SK-N-SH treated with all-trans-retinoic acid at 6 μM for 48 hours (cell line): Measurements from ENCODE around the gene STX5.

Source experiments
- ATAC-seq: fragments of 200-7000 bp; cut with Tn5 transposase; 3 replicates; pipeline ENCODE4 v1.9.1; 2020; ENCODE audit warnings: mild to moderate bottlenecking, moderate library complexity
- ARNTL ChIP-seq: fragments of 450-650 bp; formaldehyde crosslinking; IDR thresholded peaks from 2 replicates; pipeline ENCODE4 v1.5.0; 2020; ENCODE audit warnings: low read depth, mild to moderate bottlenecking, moderate library complexity, borderline replicate concordance
- BACH2 ChIP-seq: fragments of 250-450 bp; sonication (Bioruptor Pico); IDR thresholded peaks from 2 replicates; pipeline ENCODE4 v1.9.0; 2021; ENCODE audit warnings: mild to moderate bottlenecking, borderline replicate concordance
- CREB5 ChIP-seq: fragments of 250-450 bp; sonication (Bioruptor Pico); IDR thresholded peaks from 2 replicates; pipeline ENCODE4 v1.5.1; 2020; ENCODE audit warnings: low read depth, mild to moderate bottlenecking, moderate library complexity
- CSDC2 ChIP-seq: fragments of 250-450 bp; sonication (Bioruptor Pico); IDR thresholded peaks from 2 replicates; pipeline ENCODE4 v1.5.0; 2020; ENCODE audit warnings: mild to moderate bottlenecking, moderate library complexity
- CSRNP3 ChIP-seq: fragments of 250-450 bp; sonication (Bioruptor Pico); IDR thresholded peaks from 2 replicates; pipeline ENCODE4 v1.5.1; 2021; ENCODE audit warnings: mild to moderate bottlenecking, moderate library complexity
- ESRRG ChIP-seq: fragments of 250-450 bp; sonication (Bioruptor Pico); IDR thresholded peaks from 2 replicates; pipeline ENCODE4 v1.6.1; 2021; ENCODE audit warnings: mild to moderate bottlenecking
- GLIS3 ChIP-seq: fragments of 250-450 bp; sonication (Bioruptor Pico); IDR thresholded peaks from 2 replicates; pipeline ENCODE4 v1.5.0; 2020; ENCODE audit warnings: mild to moderate bottlenecking, moderate library complexity
- OSR1 ChIP-seq: fragments of 250-450 bp; sonication (Bioruptor Pico); IDR thresholded peaks from 2 replicates; pipeline ENCODE4 v1.8.0; 2022; ENCODE audit warnings: moderate library complexity, mild to moderate bottlenecking, inconsistent platforms
- PATZ1 ChIP-seq: fragments of 250-450 bp; sonication (Bioruptor Pico); IDR thresholded peaks from 2 replicates; pipeline ENCODE4 v1.8.0; 2020; ENCODE audit warnings: mild to moderate bottlenecking, moderate library complexity, borderline replicate concordance
- POU6F1 ChIP-seq: fragments of 250-450 bp; sonication (Bioruptor Pico); IDR thresholded peaks from 2 replicates; pipeline ENCODE4 v1.8.0; 2021; ENCODE audit warnings: low read depth, mild to moderate bottlenecking, moderate library complexity, borderline replicate concordance
- PPARA ChIP-seq: fragments of 250-450 bp; sonication (Bioruptor Pico); IDR thresholded peaks from 2 replicates; pipeline ENCODE4 v1.5.0; 2020; ENCODE audit warnings: mild to moderate bottlenecking, borderline replicate concordance
- RARB ChIP-seq: fragments of 250-450 bp; sonication (Bioruptor Pico); IDR thresholded peaks from 2 replicates; pipeline ENCODE4 v1.8.0; 2021; ENCODE audit warnings: mild to moderate bottlenecking, moderate library complexity
- SNAI2 ChIP-seq: fragments of 250-450 bp; sonication (Bioruptor Pico); IDR thresholded peaks from 2 replicates; pipeline ENCODE4 v1.5.0; 2020; ENCODE audit warnings: mild to moderate bottlenecking, moderate library complexity
- TCF4 ChIP-seq: fragments of 250-450 bp; sonication (Bioruptor Pico); IDR thresholded peaks from 2 replicates; pipeline ENCODE4 v1.8.0; 2021; ENCODE audit warnings: mild to moderate bottlenecking, moderate library complexity, borderline replicate concordance
- TOX ChIP-seq: fragments of 250-450 bp; sonication (Bioruptor Pico); IDR thresholded peaks from 2 replicates; pipeline ENCODE4 v1.8.0; 2021; ENCODE audit warnings: mild to moderate bottlenecking, moderate library complexity, borderline replicate concordance
- TSHZ2 ChIP-seq: fragments of 250-450 bp; sonication (Bioruptor Pico); IDR thresholded peaks from 2 replicates; pipeline ENCODE4 v1.5.0; 2020; ENCODE audit warnings: mild to moderate bottlenecking, moderate library complexity
- ZC3H10 ChIP-seq: fragments of 250-450 bp; sonication (Bioruptor Pico); IDR thresholded peaks from 2 replicates; pipeline ENCODE4 v1.5.1; 2021; ENCODE audit warnings: mild to moderate bottlenecking, moderate library complexity
- ZFP3 ChIP-seq: fragments of 250-450 bp; sonication (Bioruptor Pico); IDR thresholded peaks from 2 replicates; pipeline ENCODE4 v1.5.0; 2020; ENCODE audit warnings: mild to moderate bottlenecking, moderate library complexity
- ZFP30 ChIP-seq: fragments of 450-650 bp; formaldehyde crosslinking; IDR thresholded peaks from 2 replicates; pipeline ENCODE4 v1.5.0; 2022; ENCODE audit warnings: mild to moderate bottlenecking, moderate library complexity
- ZNF565 ChIP-seq: fragments of 450-650 bp; formaldehyde crosslinking; conservative IDR thresholded peaks from 2 replicates; pipeline ENCODE4 v1.5.0; 2020; ENCODE audit warnings: low read depth, mild to moderate bottlenecking, moderate library complexity
- ZNF70 ChIP-seq: fragments of 450-650 bp; formaldehyde crosslinking; IDR thresholded peaks from 2 replicates; pipeline ENCODE4 v1.5.0; 2020; ENCODE audit warnings: mild to moderate bottlenecking, moderate library complexity
- ZNF8 ChIP-seq: fragments of 450-650 bp; formaldehyde crosslinking; IDR thresholded peaks from 2 replicates; pipeline ENCODE4 v1.5.0; 2020; ENCODE audit warnings: mild to moderate bottlenecking, moderate library complexity

STX5 gene

GRCh38 chr11:62804310-62805075, 27.4 kb downstream of the STX5 start:
- ATAC-seq: peak; percentile 28
- TF ChIP-seq ZNF565: no peak
- no peak for TF ChIP-seq ARNTL
- no peak for TF ChIP-seq ZNF8
- no peak for TF ChIP-seq TSHZ2 (CRISPR knock-in tag)
- TF ChIP-seq CREB5: no peak
- TF ChIP-seq ZNF70: no peak
- TF ChIP-seq SNAI2 (CRISPR knock-in tag): no peak
- TF ChIP-seq POU6F1: no peak
- no peak for TF ChIP-seq GLIS3
- no peak for TF ChIP-seq TCF4 (CRISPR knock-in tag)
- no peak for TF ChIP-seq ZC3H10 (CRISPR knock-in tag)
- no peak for TF ChIP-seq ZFP30 (CRISPR knock-in tag)
- TF ChIP-seq CSRNP3 (CRISPR knock-in tag): no peak
- no peak for TF ChIP-seq OSR1
- no peak for TF ChIP-seq TOX (CRISPR knock-in tag)
- no peak for TF ChIP-seq CSDC2
- no peak for TF ChIP-seq PPARA (CRISPR knock-in tag)
- TF ChIP-seq ZFP3 (CRISPR knock-in tag): no peak

- ATAC-seq: no peak
- no peak for TF ChIP-seq ZFP30 (CRISPR knock-in tag)
These were observed 30.8 kb downstream of the STX5 start for GRCh38 chr11:62801071-62801470.

GRCh38 chr11:62799486-62799885, 32.4 kb downstream of the STX5 start:
- TF ChIP-seq ESRRG: no peak
- TF ChIP-seq OSR1: no peak
- no peak for TF ChIP-seq PATZ1 (CRISPR knock-in tag)
- no peak for TF ChIP-seq ZC3H10 (CRISPR knock-in tag)
- TF ChIP-seq CREB5: no peak
- TF ChIP-seq SNAI2 (CRISPR knock-in tag): no peak
- no peak for TF ChIP-seq ZNF70
- no peak for TF ChIP-seq ZNF565
- TF ChIP-seq CSRNP3 (CRISPR knock-in tag): no peak
- TF ChIP-seq ZFP3 (CRISPR knock-in tag): no peak
- TF ChIP-seq TOX (CRISPR knock-in tag): no peak
- no peak for TF ChIP-seq RARB (CRISPR knock-in tag)
- no peak for TF ChIP-seq BACH2 (CRISPR knock-in tag)
- TF ChIP-seq ZFP30 (CRISPR knock-in tag): no peak
- TF ChIP-seq PPARA (CRISPR knock-in tag): no peak
- ATAC-seq: no peak
